SKM-1 (cell line): ENCODE results near the gene IL17REL.

Experiments used
- DNase-seq: peaks from one replicate; lab custom pipeline; 2025; ENCODE audit not compliant: unreplicated experiment; lab: John Stamatoyannopoulos, UW

IL17REL gene

GRCh38 chr22:49958931-49959781 lies 53.4 kb downstream of the IL17REL start:
- DNase-seq, result no peak

- no peak for DNase-seq
Observed at GRCh38 chr22:49958366-49958921, 54.1 kb downstream of the IL17REL start.

- DNase-seq, result no peak
Observed at GRCh38 chr22:49957826-49958365, 54.7 kb downstream of the IL17REL start.

GRCh38 chr22:49956914-49957825 lies 55.4 kb downstream of the IL17REL start:
- no peak for DNase-seq

- no peak for DNase-seq
Observed at GRCh38 chr22:49956418-49956770, 56.2 kb downstream of the IL17REL start.

GRCh38 chr22:49955581-49956417 lies 56.8 kb downstream of the IL17REL start:
- DNase-seq, result no peak

DNA sequence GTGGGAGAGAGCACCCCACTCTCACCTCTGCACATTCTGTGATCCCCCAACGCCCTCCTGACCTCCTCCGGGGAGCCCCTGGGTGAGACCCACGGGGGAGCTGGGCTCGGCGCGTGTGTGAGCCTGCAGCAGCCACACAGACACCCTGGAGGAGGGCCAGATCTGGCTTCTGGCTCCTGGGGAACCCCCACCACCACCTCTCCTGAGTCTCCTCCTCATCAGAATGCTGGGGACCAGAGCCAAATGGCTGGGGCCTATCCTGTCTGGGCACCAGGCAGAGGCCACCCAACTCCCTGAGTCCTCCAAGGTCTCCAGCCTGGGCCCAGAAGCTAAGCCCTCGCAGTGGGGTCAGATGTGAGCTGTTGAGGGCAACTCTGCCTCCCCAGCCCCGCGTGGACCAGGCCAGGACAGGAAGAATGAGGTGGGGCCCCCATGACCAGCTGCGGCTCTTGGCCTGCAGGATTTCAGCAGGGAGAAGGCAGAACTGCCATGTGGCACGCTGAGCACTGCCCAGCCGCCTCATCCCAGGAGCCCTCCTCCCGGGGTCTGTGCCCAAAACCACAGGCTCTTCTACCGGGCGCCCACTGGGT lies 57.5 kb downstream of the IL17REL start:
- no peak for DNase-seq

- DNase-seq, result no peak
Observed at GRCh38 chr22:49954354-49954753, 58.2 kb downstream of the IL17REL start.

DNA sequence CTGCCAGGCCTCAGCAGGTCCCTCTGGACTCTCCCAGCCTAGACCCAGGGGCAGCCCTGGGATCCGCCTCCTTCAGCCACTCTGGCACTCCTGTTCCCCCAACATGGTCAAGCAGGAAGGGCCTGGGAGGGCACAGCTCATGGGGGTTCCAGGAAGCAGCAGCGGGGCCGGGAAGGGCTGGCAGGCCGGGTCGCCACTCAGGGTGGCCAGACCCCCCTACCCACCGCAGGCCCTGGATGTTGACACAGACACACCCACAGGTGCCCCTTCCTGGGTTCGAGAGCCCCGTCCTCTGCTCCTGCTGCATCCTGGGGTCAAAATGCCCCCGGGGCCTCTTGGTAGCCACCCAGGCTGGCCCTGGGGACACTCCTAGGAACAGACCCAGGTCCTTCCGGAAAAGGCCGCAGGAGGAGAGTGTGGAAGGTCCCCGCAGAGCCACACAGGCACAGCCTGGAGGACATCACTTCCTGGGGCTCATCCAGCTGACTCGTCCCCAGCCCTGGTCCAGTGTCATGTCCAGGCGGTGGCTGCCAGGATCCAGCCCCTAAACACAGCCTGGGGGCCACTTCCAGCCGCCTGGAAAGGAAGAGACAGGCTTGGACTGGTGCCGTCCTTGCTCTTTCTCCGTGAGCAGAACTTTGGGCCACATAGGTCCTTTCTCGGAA lies 58.8 kb downstream of the IL17REL start:
- DNase-seq, result no peak

DNA sequence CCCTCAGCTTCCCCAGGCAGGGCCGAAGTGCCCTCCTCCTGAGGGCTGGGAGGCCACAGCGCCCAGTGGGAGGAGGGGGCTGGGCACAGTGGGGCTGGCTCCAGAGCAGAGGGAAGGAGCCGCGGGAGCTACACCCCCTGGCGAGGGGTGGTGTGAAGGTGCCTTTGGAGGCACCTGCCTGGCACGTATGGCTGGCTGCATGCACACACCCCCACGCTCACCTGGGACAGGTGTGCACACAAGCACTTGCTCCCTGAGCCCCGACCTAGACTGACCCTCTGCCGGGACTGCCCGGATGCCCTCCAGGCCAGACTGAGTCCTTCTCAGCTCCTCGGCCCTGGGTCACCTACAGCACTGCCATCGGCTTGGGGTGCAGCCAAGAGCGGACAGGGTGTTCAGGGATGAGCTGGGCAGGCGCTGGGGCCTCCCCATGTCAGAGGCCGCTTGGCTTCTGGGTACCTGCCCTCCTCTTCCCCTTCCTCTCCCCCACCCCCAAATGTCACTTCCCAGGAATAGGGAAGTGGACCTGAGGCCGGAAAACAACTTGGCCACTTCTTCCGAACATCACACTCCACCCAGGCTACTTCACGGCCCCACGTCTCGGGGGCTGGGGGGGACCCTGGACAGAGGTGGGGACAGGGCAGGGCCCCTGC lies 59.4 kb downstream of the IL17REL start:
- DNase-seq, result no peak

DNA sequence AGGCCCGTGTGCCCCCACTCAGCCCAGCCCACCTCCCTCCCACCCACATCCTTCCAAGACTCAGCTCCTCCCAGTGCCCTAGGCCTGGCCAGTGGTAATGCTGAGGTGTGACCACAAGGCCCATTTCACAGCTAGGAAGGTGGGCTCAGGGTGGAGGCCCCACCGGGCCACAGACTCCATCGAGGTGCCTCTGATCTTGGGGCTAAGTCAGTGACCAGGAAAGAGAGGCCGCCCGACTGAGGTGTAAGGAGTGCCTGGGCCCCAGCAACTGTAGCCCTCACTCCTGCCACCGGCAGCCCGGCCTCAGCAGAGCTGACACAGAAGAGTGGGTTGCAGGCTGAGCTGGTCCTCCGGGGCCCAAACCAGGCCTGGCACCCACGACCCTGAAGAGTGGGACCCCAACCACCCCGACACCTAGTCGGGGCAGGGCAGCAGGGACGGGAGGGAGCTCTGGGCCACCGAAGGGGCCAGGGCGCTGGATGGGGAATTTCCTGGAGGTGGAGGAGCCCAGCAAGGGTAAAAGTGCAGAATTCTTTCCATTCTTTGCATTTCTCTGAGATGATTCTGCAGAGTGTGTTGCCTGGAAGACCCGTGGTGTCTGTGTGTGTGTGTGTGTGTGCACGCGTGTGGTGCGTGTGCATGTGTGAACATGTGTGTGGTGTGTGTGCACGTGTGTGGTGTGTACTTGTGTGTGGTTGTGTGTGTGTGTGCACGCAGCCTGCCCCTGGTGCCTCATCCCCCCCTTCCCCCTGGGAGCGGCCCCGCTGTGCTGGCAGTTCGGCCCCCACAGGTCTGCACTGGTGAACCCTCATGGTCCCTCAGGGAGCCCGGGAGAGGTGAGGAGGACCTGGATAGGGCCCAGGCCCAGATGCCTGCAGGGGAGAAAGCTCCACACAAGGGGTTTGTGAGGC lies 60.3 kb downstream of the IL17REL start:
- DNase-seq, result no peak

GRCh38 chr22:49951678-49951985 lies 60.9 kb downstream of the IL17REL start:
- no peak for DNase-seq

GRCh38 chr22:49951000-49951677 lies 61.4 kb downstream of the IL17REL start:
- no peak for DNase-seq

DNA sequence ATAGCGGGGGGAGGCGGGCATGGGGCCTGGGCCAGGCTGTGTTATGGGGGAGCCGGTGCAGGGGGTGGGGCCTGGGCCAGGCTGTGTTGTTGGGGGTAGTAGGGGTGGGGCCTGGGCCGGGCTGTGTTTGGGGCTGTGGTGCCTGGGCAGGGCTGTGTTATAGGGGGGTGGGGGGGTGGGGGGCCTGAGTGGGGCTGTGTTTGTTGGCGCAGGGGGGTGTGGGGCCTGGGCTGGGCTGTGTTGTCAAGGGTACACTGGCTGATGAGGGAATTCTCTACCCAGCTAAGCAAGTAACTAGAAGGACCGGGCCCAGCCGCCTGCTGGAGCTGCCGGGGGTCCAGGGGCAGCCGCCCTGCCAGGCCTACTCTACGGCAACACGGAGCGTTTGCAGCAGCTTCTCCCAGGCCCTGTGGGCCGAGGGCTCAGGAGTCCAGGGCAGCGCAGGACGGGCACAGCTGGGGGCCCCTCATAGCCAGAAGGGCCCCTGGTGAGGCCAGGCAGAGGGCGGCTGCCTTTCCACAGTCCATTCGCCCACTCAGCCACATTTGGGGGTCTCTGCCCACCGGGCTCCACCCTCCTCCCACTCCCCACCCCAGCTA lies 62.1 kb downstream of the IL17REL start:
- DNase-seq, result no peak

DNA sequence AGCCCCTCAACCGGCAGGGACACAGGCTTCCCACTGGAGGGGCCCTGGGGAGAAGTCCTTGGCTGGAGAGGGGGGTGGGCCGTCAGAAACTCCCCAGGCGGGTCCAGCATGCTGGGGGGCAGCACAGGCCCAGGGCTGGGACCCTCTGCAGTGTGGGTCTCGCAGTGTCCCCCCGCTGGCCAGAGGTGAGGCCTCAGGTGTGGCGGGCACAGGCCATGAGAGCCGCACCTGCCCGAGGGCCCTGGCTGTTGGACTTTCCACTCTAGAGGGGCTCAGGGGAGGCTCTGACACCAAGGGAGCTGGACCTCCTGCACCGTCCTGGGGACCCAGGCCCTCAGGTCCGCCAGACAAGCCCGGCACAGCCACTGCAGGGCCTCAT lies 62.7 kb downstream of the IL17REL start:
- DNase-seq, result no peak

- no peak for DNase-seq
Observed at GRCh38 chr22:49948958-49949913, 63.3 kb downstream of the IL17REL start.
